ENCODE measurements around the gene FHAD1.
"Not testable (repeated sequence)": the region's sequence is repeated elsewhere in the genome, so short reads cannot be mapped to it uniquely, and the experiment has no call there.

Gene FHAD1

DNA sequence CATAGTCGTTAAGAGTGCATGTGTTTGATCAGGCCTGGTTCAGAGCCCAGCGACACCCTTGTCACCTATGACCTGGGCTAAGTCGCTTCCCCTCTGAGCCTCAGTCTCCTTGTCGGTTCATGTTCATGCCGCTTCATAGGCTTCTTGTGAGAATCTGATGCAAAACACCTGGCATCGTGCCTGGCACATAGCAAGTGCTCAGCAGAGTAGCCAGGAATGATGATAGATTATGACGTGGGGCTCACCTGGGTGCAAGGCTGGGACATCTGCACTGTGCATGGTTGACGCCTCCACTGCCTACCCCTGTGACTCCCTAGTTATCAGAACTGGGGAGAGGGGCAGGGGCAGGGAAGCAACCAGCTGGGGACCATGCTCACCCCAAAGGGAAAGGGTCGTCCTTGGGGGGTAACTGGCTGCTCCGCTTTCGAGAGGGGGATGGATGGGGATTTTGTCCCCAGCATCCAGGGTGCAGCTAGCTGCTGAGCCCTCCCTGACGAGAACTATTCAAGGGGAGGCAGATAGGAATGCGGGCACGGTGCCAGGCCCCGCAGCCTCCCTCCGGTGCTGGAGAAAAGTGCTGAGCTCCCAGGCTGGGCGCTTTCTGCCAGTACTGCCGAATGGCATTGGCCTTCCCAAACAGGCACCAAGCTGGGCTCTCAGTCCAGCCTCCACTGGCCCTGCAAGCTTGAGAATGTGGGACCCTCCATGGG lies 171.9 kb downstream of the FHAD1 start:
- no peak for DNase-seq (ENCODE audit: low read depth)

DNA sequence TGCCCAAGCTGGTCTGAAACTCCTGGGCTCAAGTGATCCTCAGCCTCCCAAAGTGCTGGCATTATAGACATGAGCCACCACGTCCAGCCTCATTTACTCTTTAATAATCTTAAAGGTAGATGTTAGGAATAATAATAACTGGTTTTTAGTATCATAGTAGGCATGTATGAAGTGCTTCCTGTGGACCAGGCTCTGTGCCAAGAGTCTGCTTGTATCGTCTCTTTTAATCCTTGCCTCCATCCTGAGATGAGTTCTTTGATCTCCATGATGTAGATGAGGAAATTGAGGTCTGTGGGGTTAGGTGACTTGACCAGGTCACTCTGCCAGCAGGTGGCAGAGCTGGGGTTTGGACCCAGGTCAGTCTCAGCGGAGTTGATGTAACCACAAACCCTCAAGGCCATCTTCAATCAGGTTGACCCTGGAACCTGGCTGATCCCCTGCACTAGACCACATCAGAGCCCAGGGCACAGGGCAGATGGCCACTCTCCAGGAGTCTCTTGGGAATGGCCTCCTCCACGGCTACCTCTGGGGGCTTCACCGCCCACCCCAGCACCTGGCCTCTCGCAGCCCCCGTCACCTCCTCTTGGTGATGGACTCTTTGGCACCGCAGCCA lies 173.9 kb downstream of the FHAD1 start:
- DNase-seq (ENCODE audit: low read depth) = no peak

DNA sequence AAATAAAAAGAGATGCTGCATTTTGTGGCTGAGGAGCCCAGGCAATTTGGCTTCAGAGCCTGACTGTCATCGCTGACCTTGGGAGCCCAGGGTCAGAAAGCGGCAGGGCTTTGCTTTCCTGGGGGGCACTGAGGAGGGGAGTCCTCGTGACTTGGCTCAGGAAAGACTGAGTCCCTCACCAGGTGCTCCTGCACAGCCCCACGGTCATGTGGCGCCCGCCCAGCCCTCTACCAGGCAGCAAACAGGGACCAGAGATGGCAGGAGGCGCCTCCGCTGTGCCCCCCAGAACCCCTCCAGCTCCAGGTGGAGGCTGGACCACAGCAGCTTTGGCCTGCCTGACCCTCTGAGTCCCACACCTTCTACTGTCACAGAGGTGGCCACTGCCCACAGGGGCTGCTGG lies 175.8 kb downstream of the FHAD1 start:
- no peak for DNase-seq (ENCODE audit: low read depth)

DNA sequence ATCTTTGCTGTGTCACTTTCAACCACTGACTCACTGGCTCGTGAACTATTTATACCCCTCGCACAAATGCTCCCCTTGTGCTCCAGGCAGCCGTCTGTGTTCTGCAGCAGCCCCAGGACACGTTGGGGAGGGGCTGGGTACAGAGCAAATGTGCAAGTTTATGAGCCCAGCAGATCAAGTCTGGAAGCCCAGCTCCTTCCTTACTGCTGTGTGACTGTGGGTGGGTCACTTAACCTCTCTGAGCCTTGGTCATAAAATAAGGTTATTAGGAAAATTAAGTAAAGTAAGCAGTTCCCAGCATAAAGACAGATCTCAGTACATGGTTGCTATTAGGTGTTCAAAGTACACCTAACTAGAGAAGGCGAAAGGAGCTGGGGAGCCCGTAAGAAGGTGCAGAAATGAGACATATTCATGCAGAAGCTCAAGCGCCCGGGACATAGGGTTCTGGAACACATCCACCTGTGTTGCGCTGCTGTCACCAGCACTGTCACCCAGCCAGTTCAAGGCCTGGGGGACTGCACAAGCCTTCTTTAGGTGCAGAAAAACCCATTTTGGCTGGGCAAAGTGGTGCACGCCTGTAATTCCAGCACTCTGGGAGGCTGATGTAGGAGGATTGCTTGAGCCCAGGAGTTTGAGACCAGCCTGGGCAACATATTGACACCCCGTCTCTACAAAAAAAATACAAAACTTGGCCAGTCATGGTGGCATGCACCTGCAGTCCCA lies 176.5 kb downstream of the FHAD1 start:
- no peak for DNase-seq (ENCODE audit: low read depth)

DNA sequence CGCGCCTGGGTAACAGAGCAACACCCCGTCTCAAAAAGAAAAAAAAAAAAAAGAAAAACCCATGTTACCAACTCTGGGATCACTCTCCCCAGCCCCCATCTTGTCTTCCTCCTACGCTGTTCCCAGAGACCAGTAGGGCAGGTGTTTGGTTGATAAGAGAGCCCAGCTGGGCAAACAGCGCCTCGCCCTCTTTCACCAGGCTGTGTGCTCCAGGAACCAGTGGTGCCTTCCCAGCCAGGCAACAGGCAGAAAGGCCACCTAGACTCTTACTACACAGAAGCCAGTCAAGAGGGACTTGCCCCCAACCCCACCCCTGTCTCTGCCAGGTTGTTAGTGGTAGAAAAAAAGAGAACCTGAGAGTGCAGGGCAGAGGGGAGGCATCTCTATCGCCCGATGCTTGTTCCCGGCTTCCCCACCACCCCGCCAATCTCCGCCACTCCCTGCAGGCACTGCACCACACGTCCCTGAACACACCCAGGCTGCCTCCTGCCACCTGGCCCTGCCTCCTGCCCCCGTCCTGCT lies 177.2 kb downstream of the FHAD1 start:
- DNase-seq (ENCODE audit: low read depth) = peak; percentile 59

DNA sequence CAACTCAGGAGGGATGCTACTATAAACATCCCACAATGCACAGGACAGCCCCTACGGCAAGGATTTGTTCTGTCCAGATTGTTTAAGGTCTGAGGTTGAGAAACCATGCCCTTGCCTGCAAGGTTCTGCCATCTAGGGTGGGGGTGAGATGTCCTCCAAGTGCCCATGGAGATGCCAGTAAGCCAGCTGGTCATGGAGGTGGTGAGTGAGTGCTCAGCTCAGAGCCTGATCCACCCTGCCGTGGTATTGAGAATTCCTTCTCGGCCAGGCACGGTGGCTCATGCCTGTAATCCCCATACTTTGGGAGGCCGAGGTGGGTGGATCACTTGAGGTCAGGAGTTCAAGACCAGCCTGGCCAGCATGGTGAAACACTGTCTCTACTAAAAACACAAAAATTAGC lies 178.0 kb downstream of the FHAD1 start:
- DNase-seq (ENCODE audit: low read depth) = no peak

DNA sequence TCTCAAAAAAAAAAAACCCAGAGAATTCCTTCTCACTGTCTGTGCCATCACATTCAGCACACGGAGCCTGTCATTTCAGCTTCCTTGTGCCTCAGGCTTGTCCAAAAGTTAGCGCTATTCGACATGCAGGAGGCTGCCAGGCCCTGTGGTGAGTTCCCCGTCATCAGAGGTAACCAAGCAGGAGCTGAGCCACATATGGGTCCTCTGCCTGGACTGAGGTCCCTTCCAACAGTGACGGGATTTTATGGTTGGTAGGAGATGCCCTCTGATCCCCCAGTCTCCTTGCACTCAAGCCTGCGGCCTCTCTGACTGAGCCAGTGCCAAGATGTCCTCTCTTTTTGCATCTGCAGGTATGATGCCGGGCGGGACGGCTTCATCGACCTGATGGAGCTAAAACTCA lies 178.5 kb downstream of the FHAD1 start:
- DNase-seq (ENCODE audit: low read depth) = no peak

DNA sequence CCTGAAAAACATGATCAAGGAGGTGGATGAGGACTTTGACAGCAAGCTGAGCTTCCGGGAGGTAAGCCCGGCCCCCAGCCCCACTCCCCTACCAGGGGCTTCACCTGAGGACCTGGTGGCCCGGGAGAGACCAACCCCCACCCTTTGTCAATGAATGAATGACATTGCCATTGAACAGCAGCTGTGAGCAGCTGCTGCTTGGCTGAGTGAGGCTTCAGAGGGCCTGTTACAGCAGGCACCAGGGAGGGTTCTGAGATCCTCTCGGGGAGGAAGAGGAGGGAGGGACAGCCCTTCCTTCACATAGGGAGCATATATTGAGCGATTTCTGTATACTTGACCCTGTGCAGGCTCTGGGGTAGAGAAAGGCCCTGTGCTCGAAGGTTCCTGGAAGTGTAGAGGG lies 178.9 kb downstream of the FHAD1 start:
- DNase-seq (ENCODE audit: low read depth) = no peak

DNA sequence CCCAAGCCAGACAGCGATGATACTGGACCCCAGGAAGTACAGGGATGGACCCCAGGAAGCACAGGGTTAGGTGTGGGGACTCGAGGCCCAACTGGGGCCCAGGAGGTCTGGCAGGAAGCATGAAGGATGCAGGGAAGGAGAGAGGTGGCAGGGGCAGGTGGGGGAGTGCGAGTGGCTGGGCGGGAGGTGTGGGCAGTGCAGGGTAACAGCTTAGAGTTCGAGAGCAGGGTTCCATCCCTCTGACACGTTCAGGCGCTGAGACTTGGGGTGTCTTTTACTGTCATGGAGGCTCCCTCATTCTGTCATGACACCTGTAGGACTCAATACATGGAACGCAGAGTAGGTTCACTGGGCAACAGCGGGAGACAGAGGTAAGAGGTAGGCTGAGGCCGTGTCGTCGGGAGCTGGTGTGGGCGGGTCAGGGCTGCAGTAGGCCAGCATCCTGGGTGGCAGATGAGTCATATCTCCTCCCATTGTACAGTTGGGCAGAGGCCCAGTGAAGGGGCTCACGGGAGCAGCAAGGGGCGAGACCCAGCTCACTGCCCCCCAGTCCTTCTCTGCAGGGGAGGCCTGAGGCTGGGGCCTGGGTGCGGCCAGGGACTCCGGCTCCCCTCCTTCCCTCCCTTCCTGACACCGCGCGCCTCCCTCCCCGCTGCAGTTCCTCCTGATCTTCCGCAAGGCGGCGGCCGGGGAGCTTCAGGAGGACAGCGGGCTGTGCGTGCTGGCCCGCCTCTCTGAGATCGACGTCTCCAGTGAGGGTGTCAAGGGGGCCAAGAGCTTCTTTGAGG lies 179.7 kb downstream of the FHAD1 start:
- no peak for DNase-seq (ENCODE audit: low read depth)

DNA sequence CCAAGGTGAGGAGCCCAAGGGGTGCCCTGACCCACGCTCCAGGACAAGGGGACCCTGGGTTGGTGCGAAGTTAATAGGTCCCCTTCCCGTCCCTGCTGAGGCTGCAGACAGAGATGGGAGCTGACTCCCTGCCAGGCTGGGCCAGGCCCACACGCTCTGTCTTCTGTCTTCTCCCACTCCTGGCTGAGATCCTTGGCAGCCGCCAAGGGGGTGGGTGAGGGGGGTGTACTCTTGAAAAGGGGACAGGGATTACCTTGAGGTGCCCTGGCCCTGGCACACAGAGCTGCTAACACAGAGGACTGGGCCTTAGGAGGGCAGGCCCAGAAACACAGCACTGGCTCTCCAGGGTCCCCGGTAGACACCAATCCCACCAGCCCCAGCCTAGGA lies 180.2 kb downstream of the FHAD1 start:
- no peak for DNase-seq (ENCODE audit: low read depth)

DNA sequence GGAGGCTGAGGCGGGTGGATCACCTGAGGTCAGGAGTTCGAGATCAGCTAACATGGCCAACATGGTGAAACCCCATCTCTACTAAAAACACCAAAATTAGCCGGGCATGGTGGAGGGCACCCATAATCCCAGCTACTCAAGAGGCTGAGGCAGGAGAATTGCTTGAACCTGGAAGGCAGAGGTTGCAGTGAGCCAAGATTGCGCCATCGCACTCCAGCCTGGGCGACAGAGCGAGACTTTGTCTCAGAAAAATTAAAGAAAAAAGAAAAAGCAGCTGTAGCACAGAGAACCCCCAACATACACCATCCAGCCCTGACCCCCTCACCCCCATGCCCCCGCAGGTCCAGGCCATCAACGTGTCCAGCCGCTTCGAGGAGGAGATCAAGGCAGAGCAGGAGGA lies 181.2 kb downstream of the FHAD1 start:
- not testable (repeated sequence) for DNase-seq (ENCODE audit: low read depth)

DNA sequence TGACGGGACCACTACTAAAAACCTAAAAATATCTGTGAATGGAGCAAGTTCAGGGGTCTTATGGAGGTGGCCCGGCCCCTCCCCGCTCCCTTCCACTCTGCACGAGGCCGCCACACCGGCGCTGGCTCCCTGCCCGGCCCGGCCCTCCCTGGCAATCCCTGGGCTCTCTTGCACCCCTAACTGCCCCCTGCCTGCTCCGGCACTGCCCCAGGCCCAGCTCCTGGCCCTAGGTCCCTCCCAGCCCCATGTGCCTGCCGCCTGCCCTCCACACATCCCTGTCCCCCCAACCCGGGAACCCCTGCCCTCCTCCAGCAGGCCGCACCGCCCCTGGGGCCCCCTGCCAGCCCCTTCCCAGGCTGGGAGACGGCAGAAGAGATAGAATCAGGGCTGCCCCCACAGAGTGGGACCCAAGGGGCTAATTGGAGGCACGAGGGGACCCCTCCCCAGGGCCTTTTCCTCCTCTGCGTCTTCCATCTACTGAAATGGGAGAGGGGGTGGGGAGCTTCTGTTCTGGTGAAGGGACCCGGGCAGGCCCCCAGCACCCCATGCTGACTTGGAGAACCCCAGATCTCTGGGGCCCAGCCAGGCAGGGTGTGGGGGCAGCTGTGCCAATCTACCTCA lies 181.9 kb downstream of the FHAD1 start:
- no peak for DNase-seq (ENCODE audit: low read depth)

DNA sequence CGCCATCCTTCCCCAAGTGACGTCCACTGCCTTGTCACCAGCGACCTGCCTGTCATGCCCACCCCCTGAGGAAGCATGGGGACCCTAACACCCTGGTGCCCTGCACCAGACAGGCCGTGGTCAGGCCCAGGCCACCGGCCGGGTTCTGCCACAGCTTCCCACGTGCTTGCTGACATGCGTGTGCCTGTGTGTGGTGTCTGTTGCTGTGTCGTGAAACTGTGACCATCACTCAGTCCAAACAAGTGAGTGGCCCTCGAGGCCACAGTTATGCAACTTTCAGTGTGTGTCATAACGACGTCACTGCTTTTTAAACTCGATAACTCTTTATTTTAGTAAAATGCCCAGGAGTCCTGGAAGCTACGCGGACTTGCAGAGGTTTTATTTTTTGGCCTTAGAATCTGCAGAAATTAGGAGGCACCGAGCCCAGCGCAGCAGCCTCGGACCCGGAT lies 182.7 kb downstream of the FHAD1 start:
- no peak for DNase-seq (ENCODE audit: low read depth)

DNA sequence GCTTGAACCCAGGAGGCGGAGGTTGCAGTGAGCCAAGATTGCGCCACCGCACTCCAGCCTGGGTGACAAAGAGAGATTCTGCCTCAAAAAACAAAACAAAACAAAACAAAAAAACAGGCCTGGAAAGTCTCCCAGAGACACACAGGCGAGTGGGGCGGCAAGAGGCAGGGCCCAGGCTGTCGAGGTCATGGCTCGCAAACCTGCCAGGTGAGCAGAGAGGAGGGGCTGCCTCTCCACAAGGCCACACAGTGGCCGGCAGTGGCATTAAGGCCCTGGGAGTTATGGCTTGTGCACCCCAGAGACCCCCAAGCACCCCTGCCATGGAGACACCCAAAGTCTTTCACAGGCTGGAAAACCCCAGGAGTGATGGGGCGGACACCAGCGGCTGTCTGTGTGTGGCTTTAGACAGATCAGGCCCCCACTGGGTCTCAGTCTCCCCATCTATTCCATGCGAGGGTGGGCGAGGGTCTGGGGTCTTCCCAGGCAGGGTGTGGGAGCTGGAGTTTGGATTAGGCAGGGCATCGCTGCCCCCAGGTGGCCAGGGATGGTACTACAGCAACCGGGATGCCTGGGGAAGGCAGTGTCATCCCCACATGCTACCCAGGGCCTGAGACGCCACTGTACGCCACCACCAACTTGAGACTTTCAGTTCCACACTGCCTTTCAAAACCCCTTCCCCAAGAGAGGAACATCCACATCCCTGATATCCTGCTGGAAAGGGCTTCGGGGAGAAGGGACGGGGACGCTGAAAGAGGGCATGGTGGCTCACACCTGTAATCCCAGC lies 184.0 kb downstream of the FHAD1 start:
- no peak for DNase-seq (ENCODE audit: low read depth)

DNA sequence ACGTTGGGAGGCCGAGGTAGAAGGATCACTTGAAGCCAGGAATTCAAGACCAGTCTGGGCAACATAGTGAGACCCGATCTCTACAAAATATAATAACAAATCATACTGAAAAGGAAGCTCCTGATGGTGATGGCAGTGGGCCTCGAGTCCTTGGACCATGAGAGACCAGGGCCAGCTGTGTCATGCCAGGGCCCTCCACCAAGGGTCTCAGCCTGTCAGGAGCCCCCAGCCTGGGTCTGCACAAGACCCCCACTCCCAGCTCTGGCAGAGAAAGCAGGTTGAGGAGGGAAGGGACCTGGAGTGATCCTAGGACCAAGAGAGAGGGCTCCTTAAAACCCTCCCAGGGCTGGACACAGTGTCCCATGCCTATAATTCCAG lies 184.5 kb downstream of the FHAD1 start:
- no peak for DNase-seq (ENCODE audit: low read depth)

DNA sequence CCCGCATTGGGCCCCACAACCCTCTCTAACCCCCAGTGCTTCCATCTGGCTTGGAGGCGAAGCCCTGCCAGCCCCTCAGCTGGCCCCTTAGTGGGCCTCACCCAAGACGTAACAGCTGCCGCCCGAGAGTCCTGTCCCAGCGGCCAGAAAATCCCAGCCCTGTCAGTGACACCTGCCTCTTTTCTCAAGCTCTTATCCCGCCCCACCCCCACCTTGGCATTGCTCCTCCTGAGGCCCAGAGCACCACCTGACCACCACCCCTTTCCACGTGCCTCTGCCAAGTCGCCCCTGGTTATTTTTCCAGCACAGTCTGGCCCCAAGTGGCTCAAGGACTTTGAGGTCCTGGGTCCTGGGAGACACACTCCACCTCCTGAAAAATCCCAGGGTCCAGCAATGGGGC lies 185.3 kb downstream of the FHAD1 start:
- no peak for DNase-seq (ENCODE audit: low read depth)

DNA sequence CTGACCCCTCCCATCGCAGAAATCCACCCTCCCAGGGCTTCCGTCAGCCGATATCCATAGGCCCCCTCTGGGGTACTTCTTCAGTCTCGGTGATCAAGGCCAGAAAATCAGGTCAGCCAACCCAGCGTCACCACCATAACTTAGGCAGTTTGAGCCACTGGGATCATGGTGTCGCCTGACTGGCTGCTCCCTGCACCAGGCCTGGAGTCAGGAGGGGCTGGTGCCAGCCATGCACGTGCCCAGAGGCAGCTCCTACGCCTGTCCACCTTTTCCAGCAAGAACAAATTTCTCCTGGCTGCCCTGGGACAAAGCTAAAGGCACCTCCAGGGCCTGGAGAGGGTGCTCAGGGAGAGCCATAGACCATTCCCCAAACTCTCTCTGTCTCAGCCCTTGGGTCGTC lies 186.4 kb downstream of the FHAD1 start:
- no peak for DNase-seq (ENCODE audit: low read depth)

DNA sequence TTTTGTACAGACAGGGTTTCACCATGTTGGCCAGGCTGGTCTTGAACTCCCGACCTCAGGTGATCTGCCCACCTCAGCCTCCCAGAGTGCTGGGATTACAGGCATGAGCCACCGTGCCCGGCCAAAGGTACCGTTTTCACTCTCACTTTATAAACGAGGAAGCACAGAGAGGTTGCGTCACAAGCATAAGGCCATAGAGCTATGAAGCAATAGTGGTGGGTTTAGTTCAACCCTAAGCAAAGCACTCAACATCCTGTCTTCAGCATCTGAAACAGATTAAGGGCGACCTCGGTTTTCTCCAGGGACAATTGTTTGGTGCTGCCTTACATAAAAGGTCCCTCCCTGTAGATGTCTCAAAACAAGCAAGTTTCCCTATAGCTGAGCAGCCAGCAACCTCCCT lies 187.7 kb downstream of the FHAD1 start:
- not testable (repeated sequence) for DNase-seq (ENCODE audit: low read depth)

DNA sequence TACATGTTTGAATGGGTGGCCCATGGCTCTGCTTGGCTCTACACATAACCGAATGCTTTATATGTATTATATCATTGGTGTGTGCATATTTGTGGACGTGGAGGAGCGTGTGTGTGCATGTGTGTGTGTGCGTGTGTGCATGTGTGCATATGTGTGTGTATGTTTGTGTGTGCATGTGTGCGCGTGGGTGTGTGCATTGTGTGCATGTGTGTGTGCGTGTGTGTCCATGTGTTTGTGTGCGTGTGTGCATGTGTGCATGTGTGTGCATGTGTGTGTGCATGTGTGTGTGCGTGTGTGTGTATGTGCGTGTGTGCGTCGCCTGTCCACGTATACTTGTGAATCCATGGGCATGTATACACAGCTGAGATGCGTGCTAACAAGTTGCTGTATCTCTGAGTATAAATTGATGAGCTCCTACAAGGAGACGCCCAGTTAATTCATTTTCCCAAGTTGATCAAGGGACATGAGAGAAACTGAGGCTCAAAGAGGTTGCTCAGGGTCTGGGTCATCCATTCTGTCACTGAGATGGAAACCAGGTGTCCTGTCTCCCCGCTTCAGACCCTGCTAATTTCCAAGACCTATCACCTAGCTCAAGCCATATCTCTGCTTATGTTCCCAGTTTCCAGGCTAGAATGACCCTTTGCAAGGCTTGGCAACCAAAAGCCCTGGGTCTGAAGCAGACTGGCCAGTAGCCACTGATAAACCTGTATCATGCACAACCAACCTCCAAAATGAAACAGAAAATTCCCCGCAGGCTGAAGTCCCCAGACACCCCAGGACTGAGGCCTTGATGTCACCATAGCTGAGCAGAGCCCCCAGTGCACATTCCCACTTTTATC lies 188.4 kb downstream of the FHAD1 start:
- DNase-seq (ENCODE audit: low read depth) = no peak

DNA sequence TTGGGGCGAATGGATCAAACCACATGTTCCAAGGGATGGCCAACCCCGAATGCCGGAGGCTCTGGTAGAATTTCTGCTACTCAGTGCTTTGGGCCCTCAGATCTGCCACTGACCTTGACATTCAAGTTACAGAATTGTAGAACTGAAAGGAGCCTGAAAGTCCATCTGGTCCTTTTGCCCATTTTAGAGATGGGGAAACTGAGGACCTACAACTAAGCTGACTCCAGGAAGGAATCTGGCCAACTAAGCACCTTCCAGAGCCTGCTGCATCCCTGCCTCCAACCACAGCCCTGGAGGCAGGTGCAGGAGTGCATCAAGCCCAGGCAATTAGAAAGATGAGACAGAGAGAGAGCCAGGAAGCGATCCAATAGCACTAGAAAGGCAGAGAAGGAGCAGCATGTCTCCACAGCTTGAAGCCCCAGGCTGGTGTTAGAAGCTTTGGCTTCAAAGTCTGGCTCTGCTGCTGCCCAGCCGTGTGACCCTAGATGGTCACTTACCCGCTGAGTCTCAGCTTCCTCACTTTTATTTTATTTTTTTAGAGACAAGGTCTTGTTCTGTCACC lies 189.9 kb downstream of the FHAD1 start:
- no peak for DNase-seq (ENCODE audit: low read depth)

Data from CMK (cell line).